Measurements from ENCODE around the gene DCLK2. TPM values are rescaled to one million over a fixed set of nuclear protein-coding genes. Genes with fewer than 3 reads are reported as not detected.

DCLK2 gene
- polyA plus RNA-seq, 1 of the 3 experiments (the other 2 are of a cell fraction): 10.1 TPM

DNA sequence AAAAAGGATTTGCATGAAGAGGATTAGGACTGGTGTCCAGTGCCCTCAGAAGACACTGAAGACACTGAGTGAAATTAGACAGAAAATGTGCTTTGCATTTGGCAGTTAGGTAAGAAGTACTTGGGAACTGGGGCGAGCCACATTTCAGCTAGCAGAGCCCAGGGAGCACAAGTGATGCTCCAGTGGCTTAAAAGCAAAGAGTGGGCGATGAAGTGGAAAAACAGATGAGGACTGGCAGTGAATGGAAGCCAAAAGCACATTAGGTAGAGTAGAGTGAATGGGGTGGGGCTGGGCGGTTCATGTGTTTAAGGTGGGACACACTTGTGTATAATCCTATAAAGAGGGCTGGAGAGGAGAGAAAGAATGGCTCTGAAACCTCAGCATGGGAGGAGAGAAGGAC, 18.4 kb downstream of the DCLK2 start:
- POLR2A ChIA-PET: no interaction called here
- no peak for TF ChIP-seq MXI1 (IDR thresholded peaks at IDR 0.05; ENCODE audit: low read depth, low read length)
- TF ChIP-seq GABPA (IDR thresholded peaks at IDR 0.05; ENCODE audit: low read depth): no peak
- TF ChIP-seq, protein P1, sequence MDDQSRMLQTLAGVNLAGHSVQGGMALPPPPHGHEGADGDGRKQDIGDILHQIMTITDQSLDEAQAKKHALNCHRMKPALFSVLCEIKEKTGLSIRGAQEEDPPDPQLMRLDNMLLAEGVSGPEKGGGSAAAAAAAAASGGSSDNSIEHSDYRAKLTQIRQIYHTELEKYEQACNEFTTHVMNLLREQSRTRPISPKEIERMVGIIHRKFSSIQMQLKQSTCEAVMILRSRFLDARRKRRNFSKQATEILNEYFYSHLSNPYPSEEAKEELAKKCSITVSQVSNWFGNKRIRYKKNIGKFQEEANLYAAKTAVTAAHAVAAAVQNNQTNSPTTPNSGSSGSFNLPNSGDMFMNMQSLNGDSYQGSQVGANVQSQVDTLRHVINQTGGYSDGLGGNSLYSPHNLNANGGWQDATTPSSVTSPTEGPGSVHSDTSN (IDR thresholded peaks at IDR 0.05): no peak
- no peak for TF ChIP-seq RAD21 (IDR thresholded peaks at IDR 0.05; ENCODE audit: low read length)
- TF ChIP-seq EP300 (IDR thresholded peaks at IDR 0.05; ENCODE audit: borderline replicate concordance in 1 of 2, low read depth in 1 of 2, low read length in 1 of 2): no peak

DNA sequence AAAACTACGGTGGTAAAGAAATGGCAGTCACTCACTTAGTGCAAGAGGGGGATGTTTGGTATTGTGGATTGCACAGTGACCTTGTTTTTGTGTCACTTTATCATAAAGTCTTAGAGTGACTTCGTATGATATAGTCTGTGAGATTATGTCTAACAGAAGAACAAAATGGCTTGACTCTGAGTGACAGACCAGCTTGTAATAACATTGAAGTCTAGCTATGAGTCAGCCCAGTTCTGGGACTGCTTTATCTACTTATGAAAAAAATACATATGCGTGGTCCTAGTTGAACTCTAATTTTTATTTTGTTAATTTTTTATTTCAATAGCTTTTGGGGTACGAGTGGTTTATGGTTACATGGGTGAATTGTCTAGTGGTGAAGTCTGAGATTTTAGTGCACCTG, 20.0 kb downstream of the DCLK2 start:
- TF ChIP-seq, protein P1 (IDR thresholded peaks at IDR 0.05): peak; percentile 52
- no peak for TF ChIP-seq RAD21 (IDR thresholded peaks at IDR 0.05; ENCODE audit: low read length)
- Histone ChIP-seq H4K20me1 (ENCODE audit: insufficient read depth) (peaks cover 19% of the 10 kb centered on the region; the same call in 1 of the 2 replicates), H3K79me2 (ENCODE audit: insufficient read depth) (peaks cover 99% of the 10 kb centered on the region), H3K9ac (no peak overlapping the region), H3K27ac (ENCODE audit: low read depth in 2 of 2, low read length in 1 of 2) (peak overlapping the region in 1 of 2 experiments; percentile 26; a peak in 1 of 4 replicates), H3K9me3 (no peaks in the 10 kb centered on the region), H3K9me2 (no peaks in the 10 kb centered on the region), H3K4me1 (ENCODE audit: control insufficient read depth in 1 of 2, insufficient read depth in 2 of 2, low read depth in 1 of 2, low read length in 1 of 2) (no peaks in the 10 kb centered on the region; a peak in 2 of 4 replicates), H3K4me2 (no peak overlapping the region), H2AFZ (ENCODE audit: low read depth) (no peak overlapping the region), H3K4me3 (ENCODE audit: low read depth in 2 of 2, low read length in 1 of 2) (no peak overlapping the region), H3F3A (replicated peaks; ENCODE audit: insufficient read depth) (peaks cover 6% of the 10 kb centered on the region), H3K36me3 (replicated peaks in 1 of 2; ENCODE audit: control insufficient read depth in 1 of 2, insufficient read depth in 2 of 2, low read length in 1 of 2) (no peaks in the 10 kb centered on the region), H3K27me3 (ENCODE audit: insufficient read depth) (no peaks in the 10 kb centered on the region)
- CTCF ChIA-PET: no interaction called here
- no peak for DNase-seq
- WGBS (ENCODE audit: low lambda C conversion rate): 75% methylated on average over 4 of the region's 4 CpGs
- POLR2A ChIA-PET: no interaction called here

More for the DNA sequence above, 18.4 kb downstream of the DCLK2 start:
- Histone ChIP-seq H3K36me3 (replicated peaks in 1 of 2; ENCODE audit: control insufficient read depth in 1 of 2, insufficient read depth in 2 of 2, low read length in 1 of 2) (no peaks in the 10 kb centered on the region), H3K27ac (ENCODE audit: low read depth in 2 of 2, low read length in 1 of 2) (no peak overlapping the region), H4K20me1 (ENCODE audit: insufficient read depth) (peaks cover 19% of the 10 kb centered on the region; the same call in 1 of the 2 replicates), H3K27me3 (ENCODE audit: insufficient read depth) (no peaks in the 10 kb centered on the region), H3F3A (replicated peaks; ENCODE audit: insufficient read depth) (peaks cover 6% of the 10 kb centered on the region), H3K4me2 (no peak overlapping the region), H3K4me1 (ENCODE audit: control insufficient read depth in 1 of 2, insufficient read depth in 2 of 2, low read depth in 1 of 2, low read length in 1 of 2) (no peaks in the 10 kb centered on the region; a peak in 1 of 4 replicates), H3K4me3 (ENCODE audit: low read depth in 2 of 2, low read length in 1 of 2) (no peak overlapping the region), H3K9me3 (no peaks in the 10 kb centered on the region), H3K79me2 (ENCODE audit: insufficient read depth) (peaks cover 99% of the 10 kb centered on the region), H3K9ac (no peak overlapping the region), H3K9me2 (no peaks in the 10 kb centered on the region), H2AFZ (ENCODE audit: low read depth) (no peak overlapping the region)
- WGBS (ENCODE audit: low lambda C conversion rate): 95% methylated on average over 3 of the region's 3 CpGs
- CTCF ChIA-PET: interaction anchor here (1.3 kb wide), 1 partner anchor 110 kb away, joined by 3 read pairs; no protein-coding TSS in a partner anchor
- DNase-seq: no peak

- no peaks in the 10 kb centered on the region for H4K20me1 ChIP-seq (ENCODE audit: insufficient read depth)
- H3K27me3 ChIP-seq (ENCODE audit: insufficient read depth): no peaks in the 10 kb centered on the region
- peaks cover 17 to 19% of the 10 kb centered on the region in 2 experiments; a peak in 3 of 4 replicates for H3K4me1 ChIP-seq (ENCODE audit: control insufficient read depth in 1 of 2, insufficient read depth in 2 of 2, low read depth in 1 of 2, low read length in 1 of 2)
- peaks cover 94% of the 10 kb centered on the region for H3K79me2 ChIP-seq (ENCODE audit: insufficient read depth)
- H3K36me3 ChIP-seq (replicated peaks in 1 of 2; ENCODE audit: control insufficient read depth in 1 of 2, insufficient read depth in 2 of 2, low read length in 1 of 2): peaks cover 11 to 33% of the 10 kb centered on the region in 2 experiments
- ChIA-PET CTCF (interaction anchor here (1.0 to 1.3 kb wide), 3 partner anchors 59 to 139 kb away, joined by 3 to 5 read pairs (median 3); no protein-coding TSS in a partner anchor), POLR2A (interaction anchor here (0.7 kb wide), 1 partner anchor 756 kb away, joined by 3 read pairs; no protein-coding TSS in a partner anchor)
- H3K4me3 ChIP-seq (ENCODE audit: low read depth in 2 of 2, low read length in 1 of 2): no peak overlapping the region
- DNase-seq: no peak
- H2AFZ ChIP-seq (ENCODE audit: low read depth): no peak overlapping the region
- WGBS (ENCODE audit: low lambda C conversion rate): 85% methylated on average over 2 of the region's 2 CpGs
- H3F3A ChIP-seq (replicated peaks; ENCODE audit: insufficient read depth): peaks cover 17% of the 10 kb centered on the region
- no peaks in the 10 kb centered on the region for H3K9me2 ChIP-seq
- no peak overlapping the region for H3K9ac ChIP-seq
- H3K9me3 ChIP-seq: no peaks in the 10 kb centered on the region
- 0 out of 2 replicates have a peak, but pooled peaks have one; percentile 19 for TF ChIP-seq RAD21 (IDR thresholded peaks at IDR 0.05; ENCODE audit: low read length)
- TF ChIP-seq SMC3 (IDR thresholded peaks at IDR 0.05; ENCODE audit: low read depth, low read length): no peak
- H3K4me2 ChIP-seq: no peak overlapping the region
- H3K27ac ChIP-seq (ENCODE audit: low read depth in 2 of 2, low read length in 1 of 2): no peak overlapping the region
Measured at GRCh38 chr4:150104404-150105027, 26.3 kb downstream of the DCLK2 start.

All from SK-N-SH (cell line).